Measurements from ENCODE around the gene ACVR2B. TPM values are rescaled to one million over a fixed set of nuclear protein-coding genes. Genes with fewer than 3 reads are reported as not detected.

ACVR2B gene
- total RNA-seq, 4 donors from 2014 or later = 2.5 to 6.0 (median 3.8) TPM

DNA sequence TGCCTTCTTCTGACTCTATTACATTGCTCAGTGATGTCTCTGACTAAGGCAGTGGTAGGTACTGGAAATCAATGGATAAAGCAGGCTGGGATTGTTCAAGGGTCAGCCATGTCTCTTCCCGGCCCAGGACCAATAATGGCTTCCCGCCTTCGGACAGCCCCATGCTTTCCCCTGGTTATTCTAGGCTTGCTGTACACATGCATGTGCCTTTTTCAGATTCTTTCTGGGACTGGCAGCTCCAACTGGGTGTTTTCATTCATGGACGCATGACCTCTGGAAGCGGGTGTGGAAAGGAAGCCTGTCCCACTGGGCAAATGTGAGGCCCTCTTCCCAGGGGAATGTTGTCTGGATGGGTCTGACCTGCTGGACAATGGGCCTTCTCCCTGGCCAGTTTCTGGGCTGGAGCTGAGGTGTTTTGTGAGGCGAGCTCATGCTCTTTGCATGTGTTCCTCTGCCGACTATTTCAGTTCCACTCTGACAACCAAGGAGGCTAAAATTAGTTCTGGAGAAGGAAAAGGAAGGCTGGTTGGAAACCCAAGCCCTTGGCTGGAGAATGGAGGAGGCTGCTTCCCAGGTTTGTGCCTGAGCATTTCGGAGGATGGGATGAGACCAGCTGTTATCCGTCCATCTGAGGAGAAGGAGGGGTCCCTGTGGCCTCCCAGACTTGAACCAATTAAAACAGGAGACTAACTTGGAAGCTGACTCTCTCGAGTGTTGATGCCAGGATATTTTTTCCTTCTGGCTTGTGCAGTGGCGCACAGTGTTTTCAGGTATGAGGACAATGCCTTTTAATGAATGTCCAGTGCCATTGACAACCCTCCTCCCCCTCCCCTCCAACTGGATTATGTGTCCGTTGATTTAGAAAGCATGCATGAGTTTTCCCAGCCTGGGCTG is 6.9 kb downstream of the ACVR2B start:
- 79 to 82% methylated on average over 12 of the region's 12 CpGs for whole genome bisulfite sequencing, 2 donors
- DNase-seq (ENCODE audit: low spot score in 2 of 2) = peak in 1 of 2 donors; percentile 72
- H3K4me3 ChIP-seq (ENCODE audit: low read depth, poor library complexity, severe bottlenecking) = no peak overlapping the region

DNA sequence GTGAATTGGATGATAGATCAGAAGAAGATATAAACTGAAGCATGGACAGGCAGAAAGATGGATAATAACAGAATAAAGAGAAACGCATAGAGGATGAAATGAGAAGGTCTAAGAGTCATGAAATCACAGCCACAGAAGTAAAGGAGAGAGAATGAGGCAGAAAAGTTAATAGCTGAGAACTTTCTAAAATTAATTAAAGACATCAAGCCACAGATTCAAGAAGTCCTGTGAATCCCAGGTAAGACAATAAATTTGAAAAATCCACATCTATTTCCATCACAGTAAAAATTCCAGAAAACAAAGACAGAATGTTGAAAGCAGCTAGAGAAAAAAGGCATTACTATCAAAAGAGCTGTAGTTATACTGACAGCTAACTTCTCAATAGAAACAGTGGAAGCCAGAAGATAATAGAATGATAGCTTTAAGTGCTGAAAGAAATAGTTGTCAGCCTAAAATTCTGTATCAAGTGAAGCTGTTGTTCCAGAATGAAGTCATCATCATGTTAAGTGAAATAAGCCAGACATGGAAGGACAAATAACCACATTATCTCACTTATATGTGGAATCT is 12.0 kb downstream of the ACVR2B start:
- TF ChIP-seq POLR2A (IDR thresholded peaks at IDR 0.05) = no peak
- TF ChIP-seq, protein P1, sequence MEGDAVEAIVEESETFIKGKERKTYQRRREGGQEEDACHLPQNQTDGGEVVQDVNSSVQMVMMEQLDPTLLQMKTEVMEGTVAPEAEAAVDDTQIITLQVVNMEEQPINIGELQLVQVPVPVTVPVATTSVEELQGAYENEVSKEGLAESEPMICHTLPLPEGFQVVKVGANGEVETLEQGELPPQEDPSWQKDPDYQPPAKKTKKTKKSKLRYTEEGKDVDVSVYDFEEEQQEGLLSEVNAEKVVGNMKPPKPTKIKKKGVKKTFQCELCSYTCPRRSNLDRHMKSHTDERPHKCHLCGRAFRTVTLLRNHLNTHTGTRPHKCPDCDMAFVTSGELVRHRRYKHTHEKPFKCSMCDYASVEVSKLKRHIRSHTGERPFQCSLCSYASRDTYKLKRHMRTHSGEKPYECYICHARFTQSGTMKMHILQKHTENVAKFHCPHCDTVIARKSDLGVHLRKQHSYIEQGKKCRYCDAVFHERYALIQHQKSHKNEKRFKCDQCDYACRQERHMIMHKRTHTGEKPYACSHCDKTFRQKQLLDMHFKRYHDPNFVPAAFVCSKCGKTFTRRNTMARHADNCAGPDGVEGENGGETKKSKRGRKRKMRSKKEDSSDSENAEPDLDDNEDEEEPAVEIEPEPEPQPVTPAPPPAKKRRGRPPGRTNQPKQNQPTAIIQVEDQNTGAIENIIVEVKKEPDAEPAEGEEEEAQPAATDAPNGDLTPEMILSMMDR (IDR thresholded peaks at IDR 0.05) = no peak

More for the DNA sequence above, 6.9 kb downstream of the ACVR2B start:
- intact Hi-C loops (cut with DNase I; ENCODE audit: low total_unique reads) = no loop called here
- TF ChIP-seq POLR2A (IDR thresholded peaks at IDR 0.05) = no peak
- TF ChIP-seq, protein P1 (IDR thresholded peaks at IDR 0.05) = no peak

DNA sequence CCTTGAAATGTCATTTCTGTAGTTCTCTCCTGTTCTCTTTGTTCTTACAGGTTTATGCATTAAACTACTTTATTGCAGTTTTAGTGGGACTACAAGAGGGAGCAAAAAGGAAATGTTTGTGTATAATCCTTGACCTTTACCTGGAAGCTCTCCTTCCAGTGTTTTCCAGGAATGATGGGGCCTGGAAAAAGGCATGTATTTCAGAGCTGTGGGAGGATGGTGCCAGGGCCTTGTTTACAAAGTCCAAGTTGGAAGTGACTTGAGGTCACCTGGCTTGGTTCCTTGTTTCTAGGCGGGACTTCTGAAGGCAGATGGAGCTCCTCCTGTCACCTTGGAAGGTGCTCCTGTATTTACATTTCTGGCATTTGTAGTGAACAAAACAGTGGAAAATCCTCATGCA is 15.1 kb downstream of the ACVR2B start:
- 74 to 83% methylated on average over 1 of the region's 1 CpG for WGBS, 2 donors
- H3K4me3 ChIP-seq (ENCODE audit: low read depth, poor library complexity, severe bottlenecking) = no peak overlapping the region
- DNase-seq (ENCODE audit: low spot score in 2 of 2) = no peak
- TF ChIP-seq POLR2A (IDR thresholded peaks at IDR 0.05) = no peak
- intact Hi-C loops (cut with DNase I; ENCODE audit: low total_unique reads) = loop anchor here (5.0 kb wide), 1 partner anchor 346 kb away; no protein-coding TSS in a partner anchor

More for the DNA sequence above, 12.0 kb downstream of the ACVR2B start:
- intact Hi-C loops (cut with DNase I; ENCODE audit: low total_unique reads) = loop anchor here (5.0 kb wide), 1 partner anchor 343 kb away; no protein-coding TSS in a partner anchor
- no peak overlapping the region for H3K4me3 ChIP-seq (ENCODE audit: low read depth, poor library complexity, severe bottlenecking)
- 92 to 96% methylated on average over 1 of the region's 1 CpG for WGBS, 2 donors
- DNase-seq (ENCODE audit: low spot score in 2 of 2) = no peak

DNA sequence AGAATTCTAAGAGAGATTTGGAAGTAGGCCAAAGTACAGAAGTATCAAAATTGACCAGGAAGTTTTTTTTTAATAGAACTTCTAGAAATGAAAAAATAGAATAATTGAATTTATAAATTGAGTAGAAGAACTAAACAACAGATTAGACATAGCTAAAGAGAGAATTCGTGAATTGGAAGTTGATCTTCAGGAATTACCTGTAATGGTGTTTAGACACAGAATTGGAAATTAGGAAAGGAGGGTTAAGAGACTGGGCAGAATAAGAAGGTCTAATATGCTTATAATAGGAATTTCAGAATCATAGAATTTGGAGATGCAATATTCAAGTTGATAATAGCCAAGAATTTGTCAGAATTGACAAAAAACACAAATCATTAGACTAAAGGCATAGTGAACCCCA is 16.2 kb downstream of the ACVR2B start:
- H3K4me3 ChIP-seq (ENCODE audit: low read depth, poor library complexity, severe bottlenecking) = no peak overlapping the region
- intact Hi-C loops (cut with DNase I; ENCODE audit: low total_unique reads) = loop anchor here (5.0 to 10.0 kb wide), 2 partner anchors 115 to 348 kb away; no protein-coding TSS in a partner anchor
- 93 to 94% methylated on average over 1 of the region's 1 CpG for WGBS, 2 donors
- DNase-seq (ENCODE audit: low spot score in 2 of 2) = no peak
- TF ChIP-seq, protein P1 (IDR thresholded peaks at IDR 0.05) = no peak

DNA sequence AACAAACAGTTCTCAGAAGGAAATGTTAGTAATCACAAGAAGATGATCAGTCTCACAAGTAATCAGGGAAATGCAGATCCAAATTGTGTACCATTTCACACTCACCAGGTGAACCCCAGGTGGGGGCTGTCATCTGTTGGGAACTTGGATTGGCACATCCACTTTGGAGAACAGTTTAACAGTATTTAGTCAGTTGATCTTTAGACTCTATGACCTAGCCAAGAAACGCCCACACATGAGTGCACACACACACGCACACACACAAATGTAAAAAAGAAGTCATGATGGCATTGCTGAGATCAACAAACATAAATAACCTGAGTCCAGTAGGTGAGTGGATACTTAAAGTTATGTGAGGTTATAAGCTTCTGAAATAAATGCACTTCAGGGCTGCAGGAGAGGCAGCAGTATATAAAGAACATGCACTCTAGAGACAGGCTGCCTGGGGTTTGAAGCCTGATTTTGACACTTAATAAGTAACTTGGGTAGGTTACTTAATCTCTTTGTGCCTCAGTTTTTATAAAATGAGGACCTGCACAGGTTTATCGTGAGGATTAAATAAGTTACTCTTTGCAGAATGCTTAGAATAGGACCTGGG is 17.7 kb downstream of the ACVR2B start:
- TF ChIP-seq, protein P1 (IDR thresholded peaks at IDR 0.05) = no peak
- no peak for TF ChIP-seq POLR2A (IDR thresholded peaks at IDR 0.05)
- intact Hi-C loops (cut with DNase I; ENCODE audit: low total_unique reads) = loop anchor here (10.0 kb wide), 1 partner anchor 117 kb away; no protein-coding TSS in a partner anchor
- 84 to 90% methylated on average over 3 of the region's 3 CpGs for WGBS, 2 donors
- no peak for DNase-seq (ENCODE audit: low spot score in 2 of 2)
- H3K4me3 ChIP-seq (ENCODE audit: low read depth, poor library complexity, severe bottlenecking) = no peak overlapping the region

DNA sequence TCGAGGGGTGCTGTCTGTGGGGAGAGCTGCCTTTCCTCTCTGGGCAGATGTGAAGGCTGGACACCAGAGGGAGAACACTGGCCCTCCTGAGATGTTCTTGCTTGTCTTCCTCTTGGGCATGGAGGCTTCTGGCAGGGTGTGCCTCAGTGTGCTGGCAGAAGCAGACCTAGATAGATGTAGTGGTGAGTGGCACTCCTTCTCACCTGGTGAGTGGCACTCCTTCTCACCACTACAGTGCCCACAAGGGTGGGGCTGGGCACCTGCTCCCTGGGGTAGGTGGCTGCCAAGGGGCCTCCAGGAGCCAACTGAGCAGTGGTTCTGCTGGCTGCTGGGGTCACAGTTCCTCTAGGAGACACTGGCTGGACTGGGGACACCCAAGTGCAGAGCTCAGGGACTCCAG is 18.7 kb downstream of the ACVR2B start:
- H3K4me3 ChIP-seq (ENCODE audit: low read depth, poor library complexity, severe bottlenecking) = no peak overlapping the region
- no peak for DNase-seq (ENCODE audit: low spot score in 2 of 2)
- TF ChIP-seq, protein P1 (IDR thresholded peaks at IDR 0.05) = no peak
- WGBS, 2 donors = 60 to 100% methylated on average over 1 of the region's 1 CpG
- intact Hi-C loops (cut with DNase I; ENCODE audit: low total_unique reads) = loop anchor here (10.0 kb wide), 1 partner anchor 118 kb away; no protein-coding TSS in a partner anchor
